Non-pigmented ciliary epithelial cell (primary cell): ENCODE measurements around the gene DCD.
"Not testable (repeated sequence)": the region's sequence is repeated elsewhere in the genome, so short reads cannot be mapped to it uniquely, and the experiment has no call there.

Experiments used
- DNase-seq: peaks from one replicate; pipeline ENCODE4 v3.0.0-alpha.2; 2010; ENCODE audit warnings: low read depth

DCD gene

GRCh38 chr12:54648265-54648664 lies at the start of gene DCD:
Gene DCD, minus strand, starts transcription at chr12:54648365. Its CDS starts 62 bp downstream, at chr12:54648303.
- DNase-seq, result no peak

- no peak for DNase-seq
Observed at GRCh38 chr12:54697851-54698250, 49.7 kb upstream of the DCD start.

GRCh38 chr12:54692353-54692752 lies 44.2 kb upstream of the DCD start:
- no peak for DNase-seq

- DNase-seq, result no peak
Observed at GRCh38 chr12:54689984-54690383, 41.8 kb upstream of the DCD start.

GRCh38 chr12:54689034-54689372 lies 40.8 kb upstream of the DCD start:
- no peak for DNase-seq

GRCh38 chr12:54688309-54689033 lies 40.3 kb upstream of the DCD start:
- DNase-seq, result no peak

- DNase-seq, result no peak
Observed at GRCh38 chr12:54684636-54685630, 36.8 kb upstream of the DCD start.

- DNase-seq, result no peak
Observed at GRCh38 chr12:54683398-54683797, 35.2 kb upstream of the DCD start.

GRCh38 chr12:54682674-54683073 lies 34.5 kb upstream of the DCD start:
- DNase-seq, result no peak

- no peak for DNase-seq
Observed at GRCh38 chr12:54680374-54680773, 32.2 kb upstream of the DCD start.

- DNase-seq, result no peak
Observed at GRCh38 chr12:54678131-54678530, 30.0 kb upstream of the DCD start.

- DNase-seq, result no peak
Observed at GRCh38 chr12:54667945-54668344, 19.8 kb upstream of the DCD start.

- no peak for DNase-seq
Observed at GRCh38 chr12:54666008-54666407, 17.8 kb upstream of the DCD start.

- DNase-seq, result not testable (repeated sequence)
Observed at GRCh38 chr12:54665022-54665635, 17.0 kb upstream of the DCD start.

GRCh38 chr12:54663603-54664002 lies 15.4 kb upstream of the DCD start:
- DNase-seq, result no peak

- DNase-seq, result no peak
Observed at GRCh38 chr12:54662026-54662425, 13.9 kb upstream of the DCD start.

- no peak for DNase-seq
Observed at GRCh38 chr12:54661048-54661447, 12.9 kb upstream of the DCD start.

- DNase-seq, result no peak
Observed at GRCh38 chr12:54660320-54660962, 12.3 kb upstream of the DCD start.

GRCh38 chr12:54658306-54659264 lies 10.4 kb upstream of the DCD start:
- DNase-seq, result no peak

- DNase-seq, result no peak
Observed at GRCh38 chr12:54657105-54657607, 9.0 kb upstream of the DCD start.

GRCh38 chr12:54654926-54655325 lies 6.8 kb upstream of the DCD start:
- DNase-seq, result no peak
